GM19463 (cell line): ENCODE results near the gene C5orf24.
A peak's percentile ranks its signal among the peaks of the same experiment; 100 is the strongest.
"Not testable (repeated sequence)": the region's sequence is repeated elsewhere in the genome, so short reads cannot be mapped to it uniquely, and the experiment has no call there.

ENCODE experiments used
- ATAC-seq: cut with Tn5 transposase; IDR thresholded peaks from one replicate; pipeline ENCODE4 v1.9.1; 2021; ENCODE audit warnings: mild to moderate bottlenecking, moderate library complexity; ENCODE audit not compliant: unreplicated experiment

The C5orf24 gene

GRCh38 chr5:134845852-134846640 is at the start of gene C5orf24:
Gene C5orf24, plus strand, starts transcription at chr5:134845968. Its CDS starts 8,933 bp downstream, at chr5:134854901.
- ATAC-seq = peak; percentile 95

GRCh38 chr5:134798468-134798867 is 47.3 kb upstream of the C5orf24 start:
- ATAC-seq = no peak

- ATAC-seq = no peak
Observed at GRCh38 chr5:134803821-134804220, 41.9 kb upstream of the C5orf24 start.

GRCh38 chr5:134813407-134813806 is 32.4 kb upstream of the C5orf24 start:
- no peak for ATAC-seq

GRCh38 chr5:134813827-134814226 is 31.9 kb upstream of the C5orf24 start:
- no peak for ATAC-seq

GRCh38 chr5:134817006-134817405 is 28.8 kb upstream of the C5orf24 start:
- no peak for ATAC-seq

GRCh38 chr5:134818776-134819175 is 27.0 kb upstream of the C5orf24 start:
- no peak for ATAC-seq

- ATAC-seq = no peak
Observed at GRCh38 chr5:134819407-134819963, 26.3 kb upstream of the C5orf24 start.

- ATAC-seq = no peak
Observed at GRCh38 chr5:134821841-134822240, 23.9 kb upstream of the C5orf24 start.

GRCh38 chr5:134824681-134825080 is 21.1 kb upstream of the C5orf24 start:
- no peak for ATAC-seq

- ATAC-seq = no peak
Observed at GRCh38 chr5:134825212-134825611, 20.6 kb upstream of the C5orf24 start.

- no peak for ATAC-seq
Observed at GRCh38 chr5:134833340-134834032, 12.3 kb upstream of the C5orf24 start.

- no peak for ATAC-seq
Observed at GRCh38 chr5:134835623-134836022, 10.1 kb upstream of the C5orf24 start.

- ATAC-seq = no peak
Observed at GRCh38 chr5:134837530-134838181, 8.1 kb upstream of the C5orf24 start.

- not testable (repeated sequence) for ATAC-seq
Observed at GRCh38 chr5:134838361-134838760, 7.4 kb upstream of the C5orf24 start.

GRCh38 chr5:134840811-134841210 is 5.0 kb upstream of the C5orf24 start:
- ATAC-seq = no peak

- ATAC-seq = no peak
Observed at GRCh38 chr5:134844252-134844651, 1.5 kb upstream of the C5orf24 start.

- no peak for ATAC-seq
Observed at GRCh38 chr5:134845335-134845851, 375 bp upstream of the C5orf24 start.

- no peak for ATAC-seq
Observed at GRCh38 chr5:134846641-134846960, 833 bp downstream of the C5orf24 start.

GRCh38 chr5:134849434-134849933 is 3.7 kb downstream of the C5orf24 start:
- ATAC-seq = not testable (repeated sequence)

- ATAC-seq = no peak
Observed at GRCh38 chr5:134851307-134851923, 5.6 kb downstream of the C5orf24 start.
